PC-3 (cell line): ENCODE results near the gene KIFC1. TPM values are rescaled to one million over a fixed set of nuclear protein-coding genes. Genes with fewer than 3 reads are reported as not detected.

Experiments used
- ATAC-seq: fragments of 200-7000 bp; cut with Tn5 transposase; 2 replicates; pipeline ENCODE4 v1.9.1; 2020; ENCODE audit warnings: mild to moderate bottlenecking, moderate library complexity
- BruUV-seq: library from RNA; stranded (reverse); fragments of 400-500 nt; replicated peaks from 2 replicates; lab custom pipeline; 2021; lab: Mats Ljungman, UMichigan
- CTCF ChIA-PET: fragments of 300-600 bp; sonication (Branson Sonifier 250); formaldehyde crosslinking; loops from one replicate; lab custom pipeline; 2022; ENCODE audit warnings: antibody characterized with exemption; lab: Charles Lee
- POLR2A ChIA-PET: fragments of 300-600 bp; sonication (Branson Sonifier 250); formaldehyde crosslinking; loops from one replicate; lab custom pipeline; 2022; ENCODE audit warnings: antibody characterized with exemption; ENCODE audit not compliant: unreplicated experiment; lab: Charles Lee
- DNase-seq: peaks from one replicate; pipeline ENCODE4 v3.0.0-alpha.2; 2015
- H2AFZ ChIP-seq: fragments of 300-600 bp; sonication (generic); 2 replicates; pipeline ENCODE4 v1.6.0; 2016; ENCODE audit warnings: antibody characterized with exemption, low read length
- H3F3A ChIP-seq: fragments of 300-600 bp; sonication (generic); one replicate; pipeline ENCODE4 v1.6.0; 2017; ENCODE audit warnings: antibody characterized with exemption, low read length, control low read depth, mild to moderate bottlenecking; ENCODE audit not compliant: unreplicated experiment
- H3K27ac ChIP-seq: fragments of 300-600 bp; sonication (generic); 2 replicates; pipeline ENCODE4 v1.5.1; 2016; ENCODE audit warnings: mild to moderate bottlenecking, low read length
- H3K27me3 ChIP-seq: fragments of 300-600 bp; sonication (generic); 2 replicates; pipeline ENCODE4 v1.6.1; 2016; ENCODE audit warnings: low read length, mixed read lengths
- H3K36me3 ChIP-seq: fragments of 300-600 bp; sonication (generic); 2 replicates; pipeline ENCODE4 v1.6.1; 2016; ENCODE audit warnings: low read depth, mixed run types, low read length, mixed read lengths
- H3K4me1 ChIP-seq: fragments of 300-600 bp; sonication (generic); 2 replicates; pipeline ENCODE4 v1.5.1; 2016; ENCODE audit warnings: low read length; ENCODE audit not compliant: insufficient read depth
- H3K4me2 ChIP-seq: fragments of 300-600 bp; sonication (generic); 2 replicates; pipeline ENCODE4 v1.6.0; 2016; ENCODE audit warnings: low read length
- H3K4me3 ChIP-seq: fragments of 300-600 bp; sonication (generic); 2 replicates; pipeline ENCODE4 v1.5.1; 2016; ENCODE audit warnings: mild to moderate bottlenecking, low read length, mixed read lengths
- H3K79me2 ChIP-seq: fragments of 300-600 bp; sonication (generic); 2 replicates; pipeline ENCODE4 v1.6.1; 2017; ENCODE audit warnings: low read length, mixed read lengths
- H3K9ac ChIP-seq: fragments of 300-600 bp; sonication (generic); 2 replicates; pipeline ENCODE4 v1.6.0; 2016; ENCODE audit warnings: mild to moderate bottlenecking, low read length
- H3K9me2 ChIP-seq: fragments of 300-600 bp; sonication (generic); replicated peaks from 2 replicates; pipeline ENCODE4 v1.6.1; 2016; ENCODE audit warnings: mixed run types, low read length, mixed read lengths
- H3K9me3 ChIP-seq: fragments of 300-600 bp; sonication (generic); 2 replicates; pipeline ENCODE4 v1.6.1; 2016; ENCODE audit warnings: low read length, mixed read lengths
- H4K20me1 ChIP-seq: fragments of 300-600 bp; sonication (generic); 2 replicates; pipeline ENCODE4 v1.6.1; 2016; ENCODE audit warnings: low read length, mixed read lengths
- EZH2 ChIP-seq: fragments of 300-600 bp; sonication (generic); IDR thresholded peaks from one replicate; pipeline ENCODE4 v1.6.1; 2017; ENCODE audit warnings: antibody characterized with exemption, mild to moderate bottlenecking, low read length; ENCODE audit not compliant: unreplicated experiment
- EZH2phosphoT487 ChIP-seq: fragments of 300-600 bp; sonication (generic); IDR thresholded peaks from 2 replicates; pipeline ENCODE4 v1.6.1; 2018; ENCODE audit warnings: mild to moderate bottlenecking, antibody characterized with exemption, low read length, borderline replicate concordance
- intact Hi-C: fragments of 100-400 bp; cut with micrococcal nuclease; formaldehyde crosslinking; loops from 2 replicates; pipeline ENCODE4 v1.9.0; 2023
- total RNA-seq: library from RNA; depleted of rRNA; stranded (reverse); fragments of >200 nt; gene quantifications from 2 replicates; pipeline ENCODE4 v1.2.3, GENCODE V29; 2014
- TF ChIP-seq, protein P1 (sequence below): fragments of 300-600 bp; sonication (generic); conservative IDR thresholded peaks from 2 replicates; pipeline ENCODE4 v1.5.1; 2017; ENCODE audit warnings: antibody characterized with exemption, low read depth, mild to moderate bottlenecking, low read length

KIFC1 gene
- total RNA-seq, 1 experiment from 2014 or later: 66.7 TPM

DNA sequence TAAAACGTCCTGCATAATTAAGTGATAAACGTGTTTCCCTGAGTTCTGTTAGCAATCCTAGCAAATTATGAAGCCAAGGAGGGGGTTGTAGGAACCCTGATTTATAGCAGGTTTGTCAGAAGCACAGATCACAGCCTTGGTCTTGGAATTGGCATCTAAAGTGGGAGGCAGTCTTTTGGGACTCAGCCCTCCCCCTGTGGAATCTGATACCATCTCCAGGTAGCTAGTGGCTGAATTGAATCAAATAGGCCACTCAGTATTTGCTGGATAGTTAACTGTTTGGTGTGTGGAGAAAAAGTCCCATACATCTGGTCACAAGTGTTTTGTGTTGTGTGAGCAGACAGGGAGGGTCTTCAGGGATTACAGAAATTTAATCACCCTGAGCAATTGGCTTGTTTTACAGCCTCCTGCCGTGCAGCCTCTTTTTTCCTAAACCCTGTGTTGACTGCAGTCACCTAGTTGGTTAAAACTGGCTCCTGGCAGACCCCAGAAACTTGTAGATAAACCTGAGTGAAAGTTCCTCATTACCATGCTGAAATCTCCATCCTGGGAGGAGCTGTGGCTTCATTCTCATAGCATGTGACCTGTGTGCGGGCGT, 19.0 kb upstream of the KIFC1 start:
- POLR2A ChIA-PET: no interaction called here
- intact Hi-C loops: no loop called here
- CTCF ChIA-PET: no interaction called here

DNA sequence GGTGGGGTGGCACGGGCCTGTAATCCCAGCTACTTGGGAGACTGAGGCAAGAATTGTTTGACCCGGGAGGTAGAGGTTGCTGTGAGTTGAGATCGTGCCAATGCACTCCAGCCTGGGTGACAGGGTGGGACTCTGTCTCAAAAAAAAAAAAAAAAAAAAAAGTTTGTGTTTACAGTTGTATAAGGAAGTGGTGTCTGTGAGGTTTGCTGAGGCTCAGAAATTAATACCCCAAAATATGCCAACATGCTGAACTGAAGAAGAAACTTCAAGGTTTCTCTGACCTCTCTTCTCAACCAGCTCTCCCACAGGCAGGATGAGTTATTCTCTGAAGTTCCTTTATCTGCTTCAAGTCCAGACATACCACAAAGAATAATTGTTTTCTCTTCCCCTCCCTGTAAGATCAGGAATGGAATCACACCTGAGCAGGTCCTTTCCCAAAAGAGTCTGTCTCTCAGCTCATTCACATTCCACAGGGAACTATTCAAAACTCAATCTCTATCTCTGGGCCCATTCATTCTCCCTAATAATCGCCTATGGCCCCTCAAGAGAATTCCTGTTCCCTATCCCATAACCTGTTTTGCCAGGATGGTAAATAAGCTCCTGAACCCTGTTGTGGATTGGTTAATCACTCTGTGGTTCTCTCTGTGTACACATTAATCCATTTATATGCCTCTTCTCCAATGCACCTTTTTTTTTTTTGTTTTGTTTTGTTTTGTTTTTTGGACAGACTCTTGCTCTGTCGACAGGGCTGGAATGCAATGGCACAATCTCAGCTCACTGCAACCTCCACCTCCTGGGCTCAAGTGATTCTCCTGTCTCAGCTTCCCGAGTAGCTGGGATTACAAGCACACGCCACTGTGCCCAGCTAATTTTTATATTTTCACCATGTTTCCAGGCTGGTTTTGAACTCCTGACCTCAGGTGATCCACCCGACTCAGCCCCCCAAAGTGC, 17.4 kb upstream of the KIFC1 start:
- intact Hi-C loops: no loop called here
- BruUV-seq: no TSS peak
- TF ChIP-seq, protein P1, sequence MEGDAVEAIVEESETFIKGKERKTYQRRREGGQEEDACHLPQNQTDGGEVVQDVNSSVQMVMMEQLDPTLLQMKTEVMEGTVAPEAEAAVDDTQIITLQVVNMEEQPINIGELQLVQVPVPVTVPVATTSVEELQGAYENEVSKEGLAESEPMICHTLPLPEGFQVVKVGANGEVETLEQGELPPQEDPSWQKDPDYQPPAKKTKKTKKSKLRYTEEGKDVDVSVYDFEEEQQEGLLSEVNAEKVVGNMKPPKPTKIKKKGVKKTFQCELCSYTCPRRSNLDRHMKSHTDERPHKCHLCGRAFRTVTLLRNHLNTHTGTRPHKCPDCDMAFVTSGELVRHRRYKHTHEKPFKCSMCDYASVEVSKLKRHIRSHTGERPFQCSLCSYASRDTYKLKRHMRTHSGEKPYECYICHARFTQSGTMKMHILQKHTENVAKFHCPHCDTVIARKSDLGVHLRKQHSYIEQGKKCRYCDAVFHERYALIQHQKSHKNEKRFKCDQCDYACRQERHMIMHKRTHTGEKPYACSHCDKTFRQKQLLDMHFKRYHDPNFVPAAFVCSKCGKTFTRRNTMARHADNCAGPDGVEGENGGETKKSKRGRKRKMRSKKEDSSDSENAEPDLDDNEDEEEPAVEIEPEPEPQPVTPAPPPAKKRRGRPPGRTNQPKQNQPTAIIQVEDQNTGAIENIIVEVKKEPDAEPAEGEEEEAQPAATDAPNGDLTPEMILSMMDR: no peak
- TF ChIP-seq EZH2 (no peak), EZH2phosphoT487 (no peak)
- ATAC-seq (no peak), DNase-seq (peak; percentile 42)
- H3K4me1 ChIP-seq: peaks cover 8% of the 10 kb centered on the region; the same call in 1 of the 2 replicates
- H3K9me3 ChIP-seq: no peaks in the 10 kb centered on the region
- no peak overlapping the region for H2AFZ ChIP-seq
- ChIA-PET POLR2A (interaction anchor here (0.6 kb wide), 1 partner anchor 51 kb away, joined by 4 read pairs; no protein-coding TSS in a partner anchor), CTCF (interaction anchor here (0.8 to 1.1 kb wide), 2 partner anchors 10 to 30 kb away, joined by 4 to 5 read pairs; no protein-coding TSS in a partner anchor)
- no peaks in the 10 kb centered on the region for H3F3A ChIP-seq
- H3K4me2 ChIP-seq: no peak overlapping the region
- H3K79me2 ChIP-seq: no peaks in the 10 kb centered on the region
- H3K36me3 ChIP-seq: no peaks in the 10 kb centered on the region
- no peaks in the 10 kb centered on the region for H4K20me1 ChIP-seq
- H3K27me3 ChIP-seq: no peaks in the 10 kb centered on the region
- H3K9me2 ChIP-seq: no peaks in the 10 kb centered on the region
- H3K4me3 ChIP-seq: no peak overlapping the region
- no peak overlapping the region for H3K27ac ChIP-seq
- H3K9ac ChIP-seq: no peak overlapping the region

More for the DNA sequence above, 19.0 kb upstream of the KIFC1 start:
- no peaks in the 10 kb centered on the region for H3K9me2 ChIP-seq
- H2AFZ ChIP-seq: no peak overlapping the region
- H3K27me3 ChIP-seq: no peaks in the 10 kb centered on the region
- H3K4me3 ChIP-seq: no peak overlapping the region
- ATAC-seq (no peak), DNase-seq (no peak)
- TF ChIP-seq, protein P1: no peak
- TF ChIP-seq EZH2phosphoT487 (no peak), EZH2 (no peak)
- H3K79me2 ChIP-seq: no peaks in the 10 kb centered on the region
- H3K9me3 ChIP-seq: no peaks in the 10 kb centered on the region
- H3K36me3 ChIP-seq: no peaks in the 10 kb centered on the region
- no peaks in the 10 kb centered on the region for H4K20me1 ChIP-seq
- BruUV-seq: no TSS peak
- no peaks in the 10 kb centered on the region for H3F3A ChIP-seq
- peaks cover 8% of the 10 kb centered on the region; the same call in 1 of the 2 replicates for H3K4me1 ChIP-seq
- no peak overlapping the region for H3K27ac ChIP-seq
- no peak overlapping the region for H3K4me2 ChIP-seq
- no peak overlapping the region for H3K9ac ChIP-seq
